Choroid plexus epithelial cell (primary cell): Measurements from ENCODE around the gene RICTOR.
"Not testable (repeated sequence)": the region's sequence is repeated elsewhere in the genome, so short reads cannot be mapped to it uniquely, and the experiment has no call there.

ENCODE experiments used
- DNase-seq: peaks from one replicate; pipeline ENCODE4 v3.0.0-alpha.2; 2010; ENCODE audit warnings: low read depth
- H3K4me3 ChIP-seq: 2 replicates; pipeline ENCODE4 v1.5.1; 2011; ENCODE audit warnings: low read depth, mild to moderate bottlenecking, control low read depth, low read length, moderate library complexity
- CTCF ChIP-seq: conservative IDR thresholded peaks from 2 replicates; pipeline ENCODE4 v1.5.1; 2011; ENCODE audit warnings: low read depth, mild to moderate bottlenecking, control low read depth, inconsistent platforms, low read length, moderate library complexity

RICTOR gene

GRCh38 chr5:38997591-38997990 lies 76.6 kb downstream of the RICTOR start:
- no peak for DNase-seq
- H3K4me3 ChIP-seq, result no peak overlapping the region
- no peak for TF ChIP-seq CTCF

- TF ChIP-seq CTCF, result no peak
- H3K4me3 ChIP-seq, result no peak overlapping the region
- DNase-seq, result no peak
Measured at GRCh38 chr5:38996123-38996522, 78.1 kb downstream of the RICTOR start.

- TF ChIP-seq CTCF, result peak; percentile 71
- DNase-seq, result peak; percentile 87
Measured at GRCh38 chr5:38994324-38994927, 79.8 kb downstream of the RICTOR start.

GRCh38 chr5:38989974-38990719 lies 84.1 kb downstream of the RICTOR start:
- not testable (repeated sequence) for H3K4me3 ChIP-seq, DNase-seq

More at GRCh38 chr5:38994324-38994927, 79.8 kb downstream of the RICTOR start:
- no peak overlapping the region for H3K4me3 ChIP-seq

GRCh38 chr5:38985909-38986452 lies 88.2 kb downstream of the RICTOR start:
- DNase-seq, result no peak
- H3K4me3 ChIP-seq, result no peak overlapping the region
- no peak for TF ChIP-seq CTCF

GRCh38 chr5:38979535-38979934 lies 94.7 kb downstream of the RICTOR start:
- no peak overlapping the region for H3K4me3 ChIP-seq
- TF ChIP-seq CTCF, result no peak
- no peak for DNase-seq

GRCh38 chr5:38978036-38978435 lies 96.2 kb downstream of the RICTOR start:
- DNase-seq, result no peak
- TF ChIP-seq CTCF, result no peak
- H3K4me3 ChIP-seq, result no peak overlapping the region
